K562 (cell line): ENCODE results near the gene F12. TPM values are rescaled to one million over a fixed set of nuclear protein-coding genes. Genes with fewer than 3 reads are reported as not detected.
A peak's percentile ranks its signal among the peaks of the same experiment; 100 is the strongest.

Experiments used
- FOSL1 ChIP-seq: fragments of 200-800 bp; sonication (Bioruptor generic); conservative IDR thresholded peaks from 2 replicates; pipeline ENCODE4 v1.6.1; 2016; ENCODE audit warnings: missing genetic modification characterization, missing compliant biosample characterization
- GABPA ChIP-seq: fragments of 200-800 bp; sonication (Bioruptor generic); conservative IDR thresholded peaks from 2 replicates; pipeline ENCODE4 v1.6.1; 2016; ENCODE audit warnings: low read depth, missing genetic modification characterization, missing compliant biosample characterization
- HDAC6 ChIP-seq: IDR thresholded peaks from 2 replicates; pipeline ENCODE4 v1.6.1; 2012; ENCODE audit warnings: low read depth, mild to moderate bottlenecking, control low read depth, inconsistent platforms, low read length, moderate library complexity
- HMGN3 ChIP-seq: IDR thresholded peaks from 2 replicates; pipeline ENCODE4 v1.6.1; 2011; ENCODE audit warnings: borderline replicate concordance, low read depth, mild to moderate bottlenecking, mixed read lengths, low read length; ENCODE audit not compliant: insufficient read length; ENCODE audit errors: extremely low read depth
- JUN ChIP-seq, 2 experiments: sonication (generic) in 1 of 2; formaldehyde crosslinking in 1 of 2; IDR thresholded peaks; 2 replicates each; pipeline versions ENCODE4 v1.6.1 to v1.8.0; 2012 to 2022; ENCODE audit warnings: borderline replicate concordance in 2 of 2, mild to moderate bottlenecking in 2 of 2, improper control_type of control experiment in 1 of 2, low read depth in 1 of 2, low read length in 1 of 2, missing genetic modification reagents in 1 of 2
- LCOR ChIP-seq: sonication (generic); formaldehyde crosslinking; IDR thresholded peaks from 2 replicates; pipeline ENCODE4 v1.8.0; 2022; ENCODE audit warnings: mild to moderate bottlenecking, missing genetic modification reagents
- MBD2 ChIP-seq: sonication (generic); IDR thresholded peaks from 2 replicates; pipeline ENCODE4 v1.6.1; 2016; ENCODE audit warnings: low read depth, borderline replicate concordance
- SLC30A9 ChIP-seq: fragments of 250-450 bp; sonication (Bioruptor Pico); IDR thresholded peaks from 2 replicates; pipeline ENCODE4 v1.8.0; 2022; ENCODE audit warnings: mild to moderate bottlenecking, moderate library complexity
- U2AF2 ChIP-seq: fragments of 200-400 bp; formaldehyde crosslinking; optimal IDR thresholded peaks from 2 replicates; pipeline ENCODE3; 2017; ENCODE audit warnings: low read depth, mild to moderate bottlenecking, low read length
- ZNF124 ChIP-seq: sonication (generic); formaldehyde crosslinking; IDR thresholded peaks from 2 replicates; pipeline ENCODE4 v1.8.1; 2022; ENCODE audit warnings: missing genetic modification reagents
- ZNF165 ChIP-seq: fragments of 250-450 bp; sonication (Bioruptor Pico); IDR thresholded peaks from 2 replicates; pipeline ENCODE4 v1.4.0; 2020; ENCODE audit warnings: borderline replicate concordance
- ZNF41 ChIP-seq: fragments of 250-450 bp; sonication (Bioruptor Pico); conservative IDR thresholded peaks from 2 replicates; pipeline ENCODE4 v1.4.0; 2020; ENCODE audit warnings: mild to moderate bottlenecking
- ZNF586 ChIP-seq: fragments of 450-650 bp; formaldehyde crosslinking; conservative IDR thresholded peaks from 2 replicates; pipeline ENCODE4 v1.4.0; 2020; ENCODE audit warnings: mild to moderate bottlenecking, moderate library complexity
- ZSCAN32 ChIP-seq: fragments of 450-650 bp; formaldehyde crosslinking; IDR thresholded peaks from 2 replicates; pipeline ENCODE4 v1.4.0; 2020; ENCODE audit warnings: mild to moderate bottlenecking, moderate library complexity
- polyA plus RNA-seq, 8 experiments: library from polyadenylated mRNA; depleted of rRNA in 4 of 8; stranded (reverse) in 5 of 8; unstranded in 3 of 8; fragments of >200 nt; fragmentation: Nextera tagmentation in 2 of 8; fragmentation: Illumina TruSeq in 1 of 8; extraction: Ambion mirVana in 2 of 8; extraction: Trizol in 1 of 8; gene quantifications; 2 replicates each; pipeline versions ENCODE4 v1.2.1 to v1.2.3, GENCODE V29; 2011 to 2014; ENCODE audit warnings: inconsistent platforms in 1 of 8, missing spikeins in 1 of 8
- total RNA-seq, 7 experiments: library from RNA; depleted of rRNA in 6 of 7; stranded (reverse); fragments of >200 nt in 6 of 7; fragmentation: Illumina TruSeq in 2 of 7; extraction: Trizol in 2 of 7; gene quantifications; 2 replicates each; pipeline versions ENCODE4 v1.2.1 to v1.2.3, GENCODE V29; 2011 to 2021; ENCODE audit warnings: low replicate concordance in 1 of 7
- TF ChIP-seq, protein P1 (sequence below): sonication (generic); IDR thresholded peaks from 2 replicates; pipeline ENCODE4 v1.6.1; 2016
- TF ChIP-seq, protein P2 (sequence below), 2 experiments: fragments of 450-650 bp in 1 of 2; sonication (generic) in 1 of 2; formaldehyde crosslinking; conservative IDR thresholded peaks; 2 replicates each; pipeline versions ENCODE4 v1.4.0 to v1.8.1; 2020 to 2022; ENCODE audit warnings: mild to moderate bottlenecking in 1 of 2, missing genetic modification reagents in 1 of 2
- TF ChIP-seq, protein P3 (sequence below): sonication (generic); formaldehyde crosslinking; IDR thresholded peaks from 2 replicates; pipeline ENCODE4 v1.8.0; 2022; ENCODE audit warnings: missing genetic modification reagents, mild to moderate bottlenecking, borderline replicate concordance
- TF ChIP-seq, protein P4 (sequence below): sonication (generic); formaldehyde crosslinking; IDR thresholded peaks from 2 replicates; pipeline ENCODE4 v1.8.0; 2022; ENCODE audit warnings: mild to moderate bottlenecking, missing genetic modification reagents
- TF ChIP-seq, protein P5 (sequence below), 2 experiments: fragments of 450-650 bp in 1 of 2; sonication (generic) in 1 of 2; formaldehyde crosslinking in 1 of 2; IDR thresholded peaks in 1 of 2; conservative IDR thresholded peaks in 1 of 2; 2 replicates each; pipeline versions ENCODE4 v1.6.1 to v1.8.1; 2016 to 2023; ENCODE audit warnings: mild to moderate bottlenecking in 2 of 2, moderate library complexity in 2 of 2, inconsistent platforms in 1 of 2, missing genetic modification reagents in 1 of 2

The F12 gene
- total and polyA plus RNA-seq, 9 of the 15 experiments (the other 6 are each of a cell fraction or from before 2014, with no cell fraction given) = 0.59 to 18.3 (median 3.6) TPM

DNA sequence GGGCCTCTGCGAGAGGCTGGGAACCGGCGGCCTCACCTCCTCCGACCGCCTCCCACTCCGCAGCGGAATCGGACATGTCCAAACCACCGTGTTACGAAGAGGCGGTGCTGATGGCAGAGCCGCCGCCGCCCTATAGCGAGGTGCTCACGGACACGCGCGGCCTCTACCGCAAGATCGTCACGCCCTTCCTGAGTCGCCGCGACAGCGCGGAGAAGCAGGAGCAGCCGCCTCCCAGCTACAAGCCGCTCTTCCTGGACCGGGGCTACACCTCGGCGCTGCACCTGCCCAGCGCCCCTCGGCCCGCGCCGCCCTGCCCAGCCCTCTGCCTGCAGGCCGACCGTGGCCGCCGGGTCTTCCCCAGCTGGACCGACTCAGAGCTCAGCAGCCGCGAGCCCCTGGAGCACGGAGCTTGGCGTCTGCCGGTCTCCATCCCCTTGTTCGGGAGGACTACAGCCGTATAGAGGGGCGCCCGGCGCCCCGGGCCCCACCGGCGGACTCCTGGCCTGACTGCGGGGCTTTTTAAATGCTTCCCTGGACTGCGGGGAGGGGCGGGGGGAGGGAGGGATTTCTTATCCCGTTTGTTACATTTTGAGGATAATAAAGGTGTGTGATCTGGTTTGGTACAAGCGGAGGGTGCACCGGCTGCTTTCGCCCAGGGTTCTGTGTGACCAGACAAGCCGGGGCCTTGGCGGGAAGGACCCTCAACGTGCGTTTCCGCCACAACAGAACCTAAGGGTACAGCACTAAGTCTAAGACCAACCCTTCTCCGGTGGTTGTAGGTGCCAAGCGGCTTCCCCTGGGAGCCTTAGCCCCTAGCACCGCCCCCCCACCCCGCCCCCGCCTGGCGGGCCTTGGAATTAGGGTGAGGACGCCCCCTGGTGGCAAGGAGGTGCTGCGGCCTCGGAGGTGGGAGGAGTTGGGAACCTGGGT is 46.6 kb upstream of the F12 start (continued):
- no peak for TF ChIP-seq ZNF41 (CRISPR knock-in tag)
- TF ChIP-seq ZNF124 (CRISPR knock-in tag) = no peak
- TF ChIP-seq, protein P1, sequence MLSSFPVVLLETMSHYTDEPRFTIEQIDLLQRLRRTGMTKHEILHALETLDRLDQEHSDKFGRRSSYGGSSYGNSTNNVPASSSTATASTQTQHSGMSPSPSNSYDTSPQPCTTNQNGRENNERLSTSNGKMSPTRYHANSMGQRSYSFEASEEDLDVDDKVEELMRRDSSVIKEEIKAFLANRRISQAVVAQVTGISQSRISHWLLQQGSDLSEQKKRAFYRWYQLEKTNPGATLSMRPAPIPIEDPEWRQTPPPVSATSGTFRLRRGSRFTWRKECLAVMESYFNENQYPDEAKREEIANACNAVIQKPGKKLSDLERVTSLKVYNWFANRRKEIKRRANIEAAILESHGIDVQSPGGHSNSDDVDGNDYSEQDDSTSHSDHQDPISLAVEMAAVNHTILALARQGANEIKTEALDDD = no peak
- TF ChIP-seq HMGN3 = no peak
- TF ChIP-seq ZSCAN32 (CRISPR knock-in tag) = no peak
- TF ChIP-seq ZNF586 (CRISPR knock-in tag) = no peak
- TF ChIP-seq U2AF2 = no peak
- TF ChIP-seq, protein P2, sequence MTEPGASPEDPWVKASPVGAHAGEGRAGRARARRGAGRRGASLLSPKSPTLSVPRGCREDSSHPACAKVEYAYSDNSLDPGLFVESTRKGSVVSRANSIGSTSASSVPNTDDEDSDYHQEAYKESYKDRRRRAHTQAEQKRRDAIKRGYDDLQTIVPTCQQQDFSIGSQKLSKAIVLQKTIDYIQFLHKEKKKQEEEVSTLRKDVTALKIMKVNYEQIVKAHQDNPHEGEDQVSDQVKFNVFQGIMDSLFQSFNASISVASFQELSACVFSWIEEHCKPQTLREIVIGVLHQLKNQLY (CRISPR knock-in tag; conservative IDR thresholded peaks at IDR 0.05) = no peak
- TF ChIP-seq FOSL1 (tag) = no peak
- no peak; the same call in 1 of the 2 replicates for TF ChIP-seq MBD2
- TF ChIP-seq JUN (IDR thresholded peaks at IDR 0.05; ENCODE audit: borderline replicate concordance, low read depth, low read length) = 0 out of 2 replicates have a peak, but pooled peaks have one; percentile 17
- no peak for TF ChIP-seq JUN (CRISPR knock-in tag; IDR thresholded peaks at IDR 0.05; ENCODE audit: borderline replicate concordance)
- TF ChIP-seq, protein P3, sequence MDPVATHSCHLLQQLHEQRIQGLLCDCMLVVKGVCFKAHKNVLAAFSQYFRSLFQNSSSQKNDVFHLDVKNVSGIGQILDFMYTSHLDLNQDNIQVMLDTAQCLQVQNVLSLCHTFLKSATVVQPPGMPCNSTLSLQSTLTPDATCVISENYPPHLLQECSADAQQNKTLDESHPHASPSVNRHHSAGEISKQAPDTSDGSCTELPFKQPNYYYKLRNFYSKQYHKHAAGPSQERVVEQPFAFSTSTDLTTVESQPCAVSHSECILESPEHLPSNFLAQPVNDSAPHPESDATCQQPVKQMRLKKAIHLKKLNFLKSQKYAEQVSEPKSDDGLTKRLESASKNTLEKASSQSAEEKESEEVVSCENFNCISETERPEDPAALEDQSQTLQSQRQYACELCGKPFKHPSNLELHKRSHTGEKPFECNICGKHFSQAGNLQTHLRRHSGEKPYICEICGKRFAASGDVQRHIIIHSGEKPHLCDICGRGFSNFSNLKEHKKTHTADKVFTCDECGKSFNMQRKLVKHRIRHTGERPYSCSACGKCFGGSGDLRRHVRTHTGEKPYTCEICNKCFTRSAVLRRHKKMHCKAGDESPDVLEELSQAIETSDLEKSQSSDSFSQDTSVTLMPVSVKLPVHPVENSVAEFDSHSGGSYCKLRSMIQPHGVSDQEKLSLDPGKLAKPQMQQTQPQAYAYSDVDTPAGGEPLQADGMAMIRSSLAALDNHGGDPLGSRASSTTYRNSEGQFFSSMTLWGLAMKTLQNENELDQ (CRISPR knock-in tag) = no peak
- TF ChIP-seq, protein P4, sequence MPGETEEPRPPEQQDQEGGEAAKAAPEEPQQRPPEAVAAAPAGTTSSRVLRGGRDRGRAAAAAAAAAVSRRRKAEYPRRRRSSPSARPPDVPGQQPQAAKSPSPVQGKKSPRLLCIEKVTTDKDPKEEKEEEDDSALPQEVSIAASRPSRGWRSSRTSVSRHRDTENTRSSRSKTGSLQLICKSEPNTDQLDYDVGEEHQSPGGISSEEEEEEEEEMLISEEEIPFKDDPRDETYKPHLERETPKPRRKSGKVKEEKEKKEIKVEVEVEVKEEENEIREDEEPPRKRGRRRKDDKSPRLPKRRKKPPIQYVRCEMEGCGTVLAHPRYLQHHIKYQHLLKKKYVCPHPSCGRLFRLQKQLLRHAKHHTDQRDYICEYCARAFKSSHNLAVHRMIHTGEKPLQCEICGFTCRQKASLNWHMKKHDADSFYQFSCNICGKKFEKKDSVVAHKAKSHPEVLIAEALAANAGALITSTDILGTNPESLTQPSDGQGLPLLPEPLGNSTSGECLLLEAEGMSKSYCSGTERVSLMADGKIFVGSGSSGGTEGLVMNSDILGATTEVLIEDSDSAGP = no peak
- TF ChIP-seq GABPA (tag) = peak; percentile 76
- TF ChIP-seq, protein P5, sequence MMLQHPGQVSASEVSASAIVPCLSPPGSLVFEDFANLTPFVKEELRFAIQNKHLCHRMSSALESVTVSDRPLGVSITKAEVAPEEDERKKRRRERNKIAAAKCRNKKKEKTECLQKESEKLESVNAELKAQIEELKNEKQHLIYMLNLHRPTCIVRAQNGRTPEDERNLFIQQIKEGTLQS (IDR thresholded peaks at IDR 0.05) = no peak
- TF ChIP-seq, protein P5 (CRISPR knock-in tag; conservative IDR thresholded peaks at IDR 0.05) = no peak
- 0 out of 2 replicates have a peak, but pooled peaks have one; percentile 44 for TF ChIP-seq LCOR
- TF ChIP-seq ZNF165 (CRISPR knock-in tag) = no peak
- no peak for TF ChIP-seq HDAC6
- no peak for TF ChIP-seq SLC30A9 (CRISPR knock-in tag)
